Measurements from ENCODE around the gene PPY.
A peak's percentile ranks its signal among the peaks of the same experiment; 100 is the strongest.
"Not testable (repeated sequence)": the region's sequence is repeated elsewhere in the genome, so short reads cannot be mapped to it uniquely, and the experiment has no call there.

The PPY gene

DNA sequence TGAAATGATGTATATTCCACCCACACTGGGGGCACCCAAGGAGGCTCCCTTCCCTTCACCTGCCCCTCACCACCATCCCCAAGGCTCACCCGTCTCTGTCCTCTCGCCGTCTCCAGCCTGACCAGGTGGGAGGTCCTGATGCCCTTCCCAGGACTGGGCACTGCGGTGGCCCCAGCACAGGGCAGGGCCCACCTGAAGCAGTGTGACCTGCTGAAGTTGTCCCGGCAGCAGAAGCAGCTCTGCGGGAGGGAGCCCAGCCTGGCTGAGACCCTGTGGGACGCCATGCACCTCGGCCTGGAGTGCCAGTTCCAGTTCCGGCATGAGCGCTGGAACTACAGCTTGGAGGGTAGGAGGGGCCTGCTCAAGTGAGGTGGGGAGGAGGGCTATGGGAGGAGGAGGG lies 9.9 kb downstream of the PPY start:
- DNase-seq (ENCODE audit: low read depth, low spot score), result no peak

- no peak for DNase-seq (ENCODE audit: low read depth, low spot score)
Measured at GRCh38 chr17:43931062-43931571, 11.2 kb downstream of the PPY start.

GRCh38 chr17:43928609-43929008 lies 13.7 kb downstream of the PPY start:
- DNase-seq (ENCODE audit: low read depth, low spot score), result no peak

DNA sequence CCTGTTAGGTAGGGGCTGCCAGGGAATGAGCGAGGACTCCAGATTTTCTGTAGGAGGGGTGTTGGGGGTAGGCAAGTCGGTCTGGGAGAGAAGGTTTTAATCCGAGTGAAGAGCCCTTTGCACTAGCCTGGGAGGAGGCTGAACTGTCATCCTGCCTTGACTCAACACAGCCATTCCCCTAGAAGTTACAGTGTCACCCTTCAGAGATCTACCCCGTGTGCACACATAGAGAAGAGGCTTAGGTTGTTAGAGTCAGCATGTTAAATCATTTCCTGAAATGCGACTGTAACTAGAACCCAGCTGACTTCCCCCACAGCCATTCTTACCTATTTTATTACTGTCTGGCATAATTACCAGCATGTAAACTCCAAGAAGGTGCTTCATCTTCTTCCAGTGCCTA lies 14.3 kb downstream of the PPY start:
- DNase-seq (ENCODE audit: low read depth, low spot score), result not testable (repeated sequence)

DNA sequence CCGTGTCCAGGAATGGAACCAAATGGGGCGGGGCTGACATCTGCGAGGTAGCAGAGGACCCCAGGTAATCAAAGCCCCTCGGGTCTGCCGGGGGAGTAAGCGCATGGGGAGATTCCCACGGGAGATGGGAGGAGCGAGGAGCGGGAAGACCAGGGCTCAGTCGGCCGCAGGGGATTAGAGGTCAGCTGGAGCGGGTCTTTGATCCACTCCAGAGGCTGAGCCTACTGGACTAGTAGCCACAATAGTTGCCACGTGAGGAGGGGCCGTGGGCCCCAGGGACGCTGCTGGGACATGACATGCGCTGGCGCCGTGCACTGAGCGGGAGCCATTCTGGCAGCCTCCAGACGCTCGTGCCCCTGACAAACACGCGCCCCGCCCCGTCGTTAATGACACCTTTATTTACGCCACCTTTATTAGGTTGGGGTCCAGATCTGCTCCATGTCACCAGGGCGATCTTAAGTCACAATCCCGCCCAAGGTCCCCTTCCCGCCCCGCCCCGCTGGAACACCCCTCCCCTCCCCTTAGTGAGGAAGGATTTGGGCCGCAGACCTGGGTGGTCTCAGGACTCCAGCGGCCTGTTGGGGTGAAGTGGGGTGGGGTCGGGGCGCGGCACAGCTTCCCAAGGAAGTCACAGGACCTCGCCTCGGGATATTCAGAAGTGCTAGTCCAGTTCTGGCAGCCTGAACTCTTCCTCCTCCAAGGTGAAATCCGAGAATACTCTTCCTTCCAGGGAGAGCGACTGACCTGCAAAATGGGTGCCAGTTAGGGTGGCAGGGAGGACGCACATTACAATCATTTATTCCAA lies 15.0 kb downstream of the PPY start:
- DNase-seq (ENCODE audit: low read depth, low spot score), result no peak

- DNase-seq (ENCODE audit: low read depth, low spot score), result no peak
Measured at GRCh38 chr17:43924558-43924957, 17.7 kb downstream of the PPY start.

DNA sequence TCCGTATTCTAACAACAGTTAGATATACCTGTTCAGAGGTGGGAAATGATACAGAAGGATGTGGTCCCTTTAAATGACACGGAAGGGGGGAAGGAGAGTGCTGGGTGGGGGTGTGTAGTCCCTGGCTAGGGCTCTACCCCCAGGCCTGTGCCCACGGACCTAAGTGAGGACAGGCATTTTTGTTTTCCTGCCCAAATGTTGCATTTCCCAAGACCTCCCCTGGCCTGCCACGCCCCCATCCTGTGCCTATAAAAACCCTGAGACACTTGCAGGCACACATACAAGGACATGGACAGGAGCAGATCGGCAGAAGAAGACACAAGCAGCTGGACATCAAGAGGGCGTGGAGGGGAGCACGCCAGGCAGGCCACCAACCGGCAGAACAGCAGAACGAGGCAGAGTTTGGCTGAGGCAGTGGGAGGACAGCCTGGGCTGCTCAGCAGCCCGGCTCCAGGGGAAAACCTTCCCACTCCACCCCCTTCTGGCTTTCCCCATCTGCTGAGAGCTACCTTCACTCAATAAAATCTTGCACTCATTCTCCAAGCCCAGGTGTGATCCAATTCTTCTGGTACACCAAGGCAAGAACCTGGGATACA lies 21.7 kb downstream of the PPY start:
- no peak for DNase-seq (ENCODE audit: low read depth, low spot score)

DNA sequence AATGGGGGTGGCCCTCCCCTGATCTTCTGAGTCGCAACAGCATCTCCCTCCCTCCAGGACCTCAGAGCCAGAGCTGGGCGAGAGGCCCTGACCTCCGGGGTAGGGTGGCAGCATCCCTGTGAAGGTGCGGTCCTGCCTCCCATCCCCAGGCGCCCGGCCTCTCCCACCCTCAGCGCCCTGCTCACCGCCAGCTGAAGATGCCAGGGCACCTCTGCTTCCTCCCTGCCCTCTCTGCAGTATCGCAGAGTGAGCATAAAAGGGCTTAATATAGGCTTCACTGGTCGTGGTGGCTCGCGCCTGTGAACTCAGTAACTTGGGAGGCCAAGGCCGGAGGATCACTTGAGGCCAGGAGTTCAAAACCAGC lies 24.3 kb downstream of the PPY start:
- no peak for DNase-seq (ENCODE audit: low read depth, low spot score)

- peak; percentile 83 for DNase-seq (ENCODE audit: low read depth, low spot score)
Measured at GRCh38 chr17:43917348-43918025, 24.8 kb downstream of the PPY start.

GRCh38 chr17:43917016-43917347 lies 25.3 kb downstream of the PPY start:
- DNase-seq (ENCODE audit: low read depth, low spot score), result no peak

GRCh38 chr17:43916385-43916784 lies 25.9 kb downstream of the PPY start:
- no peak for DNase-seq (ENCODE audit: low read depth, low spot score)

- DNase-seq (ENCODE audit: low read depth, low spot score), result no peak
Measured at GRCh38 chr17:43915559-43915958, 26.7 kb downstream of the PPY start.

DNA sequence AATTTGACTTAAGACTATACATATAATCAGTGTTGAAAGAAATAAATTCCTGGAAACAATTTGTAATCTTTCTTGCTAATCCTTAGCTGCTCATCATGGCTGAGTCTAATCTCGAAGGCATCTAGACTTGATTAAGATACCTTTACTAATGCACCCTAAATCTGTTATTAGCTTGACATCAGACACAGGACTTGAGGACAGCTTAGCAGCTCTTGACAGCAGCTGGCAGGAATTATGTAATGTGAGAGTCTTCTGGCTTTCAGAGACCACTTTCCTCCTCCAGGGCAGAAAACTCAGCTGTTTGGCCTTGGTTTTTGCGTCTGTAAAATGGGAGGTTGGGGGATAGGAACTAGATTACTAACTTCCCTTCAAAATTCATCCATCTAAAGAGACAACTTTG lies 27.8 kb downstream of the PPY start:
- DNase-seq (ENCODE audit: low read depth, low spot score), result no peak

- no peak for DNase-seq (ENCODE audit: low read depth, low spot score)
Measured at GRCh38 chr17:43913584-43913983, 28.7 kb downstream of the PPY start.

GRCh38 chr17:43912635-43913304 lies 29.5 kb downstream of the PPY start:
- no peak for DNase-seq (ENCODE audit: low read depth, low spot score)

DNA sequence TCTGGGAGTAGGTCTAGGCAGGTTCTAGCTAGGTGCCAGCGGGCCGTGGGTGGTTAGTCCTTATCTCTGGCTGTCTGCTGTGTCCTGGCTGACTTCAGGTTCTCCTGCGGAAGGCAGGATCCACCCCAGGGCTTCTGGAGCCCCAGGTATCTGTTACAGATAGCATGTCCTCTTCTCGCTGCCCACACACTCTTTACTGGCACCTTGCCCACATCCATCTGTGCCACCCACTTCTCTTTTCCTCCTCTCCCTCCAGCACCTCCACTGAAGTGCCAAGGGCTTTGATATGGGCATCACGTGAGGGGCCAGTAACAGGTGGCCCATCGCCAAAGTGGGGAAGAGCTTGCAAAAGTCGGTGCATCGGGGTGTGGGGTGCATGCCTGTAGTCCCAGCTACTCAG lies 30.4 kb downstream of the PPY start:
- no peak for DNase-seq (ENCODE audit: low read depth, low spot score)

GRCh38 chr17:43909537-43910231 lies 32.6 kb downstream of the PPY start:
- no peak for DNase-seq (ENCODE audit: low read depth, low spot score)

- DNase-seq (ENCODE audit: low read depth, low spot score), result peak; percentile 85
Measured at GRCh38 chr17:43907998-43908721, 34.1 kb downstream of the PPY start.

- peak; percentile 91 for DNase-seq (ENCODE audit: low read depth, low spot score)
Measured at GRCh38 chr17:43907425-43907981, 34.8 kb downstream of the PPY start, which contains the start of gene MPP2. Gene MPP2 (minus strand): TSS chr17:43907536. CDS start chr17:43904460, 3,076 bp downstream.

DNA sequence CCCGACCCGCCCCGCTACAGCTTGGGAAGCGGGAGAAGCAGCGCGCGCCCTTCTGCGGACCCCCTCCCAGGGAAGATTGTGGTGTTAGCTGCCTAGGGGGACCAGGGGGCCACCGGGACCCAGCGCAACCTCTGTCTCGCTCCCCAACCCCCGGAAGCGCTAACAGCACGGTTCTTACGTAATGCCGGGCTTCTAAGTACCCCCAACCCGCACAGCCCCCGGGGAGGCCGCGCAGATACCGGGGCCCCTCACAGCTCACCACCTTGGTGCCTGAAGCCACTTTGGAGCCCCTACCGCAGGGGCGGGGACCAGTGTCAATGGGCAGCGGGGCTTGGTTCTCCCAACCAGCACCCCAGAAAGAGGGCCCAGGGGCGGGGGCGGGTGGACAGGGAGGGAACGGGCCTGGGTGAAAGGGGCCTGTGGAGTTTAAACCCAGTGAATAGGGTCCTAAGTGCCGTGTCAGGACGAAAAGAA lies 35.3 kb downstream of the PPY start:
- peak; percentile 53 for DNase-seq (ENCODE audit: low read depth, low spot score)

Measured in ELF-1 (cell line).